T-helper 2 cell (primary cell): ENCODE data around the gene LRRIQ1.

Source experiments
- DNase-seq, 5 experiments: peaks; one replicate each; pipeline versions ENCODE4 v3.0.0 to v3.0.0-alpha.2; 2012 to 2022

LRRIQ1 gene

GRCh38 chr12:85058339-85058738 lies 22.2 kb downstream of the LRRIQ1 start:
- DNase-seq, result no peak

GRCh38 chr12:85059594-85059993 lies 23.4 kb downstream of the LRRIQ1 start:
- no peak for DNase-seq

- DNase-seq, result no peak
Observed at GRCh38 chr12:85060916-85061315, 24.8 kb downstream of the LRRIQ1 start.

- DNase-seq, result no peak
Observed at GRCh38 chr12:85065837-85066482, 29.8 kb downstream of the LRRIQ1 start.

- DNase-seq, result no peak
Observed at GRCh38 chr12:85072826-85073225, 36.7 kb downstream of the LRRIQ1 start.

GRCh38 chr12:85076688-85077430 lies 40.7 kb downstream of the LRRIQ1 start:
- DNase-seq, result peak in 1 of 5 experiments; percentile 22

- DNase-seq, result no peak
Observed at GRCh38 chr12:85085066-85085465, 48.9 kb downstream of the LRRIQ1 start.

- DNase-seq, result no peak
Observed at GRCh38 chr12:85089792-85090191, 53.6 kb downstream of the LRRIQ1 start.

- no peak for DNase-seq
Observed at GRCh38 chr12:85092814-85093370, 56.7 kb downstream of the LRRIQ1 start.

GRCh38 chr12:85095501-85095900 lies 59.4 kb downstream of the LRRIQ1 start:
- no peak for DNase-seq

GRCh38 chr12:85130646-85131045 lies 94.5 kb downstream of the LRRIQ1 start:
- no peak for DNase-seq

GRCh38 chr12:85138833-85139232 lies 102.7 kb downstream of the LRRIQ1 start:
- no peak for DNase-seq

- DNase-seq, result no peak
Observed at GRCh38 chr12:85147331-85147730, 111.2 kb downstream of the LRRIQ1 start.

- no peak for DNase-seq
Observed at GRCh38 chr12:85152311-85152729, 116.2 kb downstream of the LRRIQ1 start.

GRCh38 chr12:85155791-85156190 lies 119.6 kb downstream of the LRRIQ1 start:
- peak in 1 of 5 experiments; percentile 1 for DNase-seq

- DNase-seq, result no peak
Observed at GRCh38 chr12:85156569-85156968, 120.4 kb downstream of the LRRIQ1 start.

- DNase-seq, result no peak
Observed at GRCh38 chr12:85157035-85157603, 121.0 kb downstream of the LRRIQ1 start.

- no peak for DNase-seq
Observed at GRCh38 chr12:85163752-85164321, 127.7 kb downstream of the LRRIQ1 start.

GRCh38 chr12:85179680-85180270 lies 143.6 kb downstream of the LRRIQ1 start:
- no peak for DNase-seq

- no peak for DNase-seq
Observed at GRCh38 chr12:85182699-85183098, 146.5 kb downstream of the LRRIQ1 start.

- no peak for DNase-seq
Observed at GRCh38 chr12:85183855-85184254, 147.7 kb downstream of the LRRIQ1 start.

- DNase-seq, result no peak
Observed at GRCh38 chr12:85186236-85186635, 150.1 kb downstream of the LRRIQ1 start.

- no peak for DNase-seq
Observed at GRCh38 chr12:85188619-85189018, 152.5 kb downstream of the LRRIQ1 start.
